Sigmoid colon (tissue), 4 donors: ENCODE data around the gene CEACAM8.

Experiments
- EP300 ChIP-seq, 4 donors: sonication (generic); formaldehyde crosslinking; IDR thresholded peaks; one replicate each; pipeline ENCODE4 v1.6.1; 2017; ENCODE audit warnings: antibody characterized with exemption in 4 of 4
- POLR2AphosphoS5 ChIP-seq, 4 donors: sonication (generic); formaldehyde crosslinking; IDR thresholded peaks; one replicate each; pipeline ENCODE4 v1.6.1; 2017; ENCODE audit warnings: antibody characterized with exemption in 4 of 4

DNA sequence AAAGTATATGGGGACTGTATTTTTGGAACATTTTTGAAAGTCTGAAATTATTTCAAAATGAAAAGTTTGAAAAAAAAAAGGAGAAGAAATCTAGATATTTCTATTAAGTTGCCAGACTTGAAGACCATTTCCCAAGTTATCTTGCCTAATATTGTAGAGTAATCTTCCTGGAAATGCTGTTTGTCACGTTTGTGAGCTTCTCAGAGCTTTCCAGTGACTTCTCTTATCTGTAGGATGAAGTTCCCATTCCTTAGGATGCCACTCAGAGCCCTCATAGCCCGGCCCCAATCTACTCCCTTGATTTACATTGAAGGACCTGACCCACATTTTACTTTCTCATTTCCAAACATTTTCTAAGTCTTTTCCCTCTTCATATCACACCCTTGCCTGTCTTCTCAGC is 23.6 kb downstream of the CEACAM8 start:
- no peak for TF ChIP-seq POLR2AphosphoS5 (IDR thresholded peaks at IDR 0.05)
- no peak for TF ChIP-seq EP300 (IDR thresholded peaks at IDR 0.05)
